GM21447 (cell line): ENCODE measurements around the gene SV2B.
"Not testable (repeated sequence)": the region's sequence is repeated elsewhere in the genome, so short reads cannot be mapped to it uniquely, and the experiment has no call there.

Experiments used
- ATAC-seq: cut with Tn5 transposase; IDR thresholded peaks from one replicate; pipeline ENCODE4 v1.9.1; 2021; ENCODE audit not compliant: unreplicated experiment

Gene SV2B

GRCh38 chr15:91304210-91304609 lies 204.2 kb downstream of the SV2B start:
- no peak for ATAC-seq

- no peak for ATAC-seq
These were observed 204.7 kb downstream of the SV2B start for GRCh38 chr15:91304786-91305185.

GRCh38 chr15:91306144-91306543 lies 206.1 kb downstream of the SV2B start:
- no peak for ATAC-seq

GRCh38 chr15:91307601-91308000 lies 207.5 kb downstream of the SV2B start:
- ATAC-seq = no peak

- ATAC-seq = no peak
These were observed 208.1 kb downstream of the SV2B start for GRCh38 chr15:91308199-91308598.

- ATAC-seq = no peak
These were observed 208.8 kb downstream of the SV2B start for GRCh38 chr15:91308855-91309254.

- ATAC-seq = no peak
These were observed 211.9 kb downstream of the SV2B start for GRCh38 chr15:91311986-91312385.

GRCh38 chr15:91316126-91316525 lies 216.1 kb downstream of the SV2B start:
- ATAC-seq = no peak

- ATAC-seq = no peak
These were observed 218.5 kb downstream of the SV2B start for GRCh38 chr15:91318516-91318915.

- ATAC-seq = no peak
These were observed 218.9 kb downstream of the SV2B start for GRCh38 chr15:91318931-91319330.

- ATAC-seq = no peak
These were observed 219.5 kb downstream of the SV2B start for GRCh38 chr15:91319371-91320059.

- no peak for ATAC-seq
These were observed 220.0 kb downstream of the SV2B start for GRCh38 chr15:91320101-91320500.

- no peak for ATAC-seq
These were observed 229.9 kb downstream of the SV2B start for GRCh38 chr15:91329914-91330313.

GRCh38 chr15:91331581-91331980 lies 231.5 kb downstream of the SV2B start:
- no peak for ATAC-seq

- ATAC-seq = no peak
These were observed 235.6 kb downstream of the SV2B start for GRCh38 chr15:91335702-91336101.

- ATAC-seq = no peak
These were observed 236.6 kb downstream of the SV2B start for GRCh38 chr15:91336687-91337086.

GRCh38 chr15:91338766-91339165 lies 238.7 kb downstream of the SV2B start:
- ATAC-seq = no peak

GRCh38 chr15:91342097-91342496 lies 242.0 kb downstream of the SV2B start:
- no peak for ATAC-seq

GRCh38 chr15:91344912-91345311 lies 244.9 kb downstream of the SV2B start:
- ATAC-seq = not testable (repeated sequence)

- ATAC-seq = no peak
These were observed 245.7 kb downstream of the SV2B start for GRCh38 chr15:91345736-91346135.

- ATAC-seq = no peak
These were observed 246.2 kb downstream of the SV2B start for GRCh38 chr15:91346259-91346658.

GRCh38 chr15:91348752-91349500 lies 248.9 kb downstream of the SV2B start:
- ATAC-seq = no peak
